Renal pelvis (tissue), 4 donors: ENCODE data around the gene AHRR. TPM values are rescaled to one million over a fixed set of nuclear protein-coding genes. Genes with fewer than 3 reads are reported as not detected.

Source experiments
- DNase-seq: peaks from one replicate; pipeline ENCODE4 v3.0.0-alpha.2; 2013
- polyA plus RNA-seq, 3 donors: library from polyadenylated mRNA; unstranded; fragments of 120-200 nt; gene quantifications; one replicate each; pipeline ENCODE4 v1.2.1, GENCODE V29; 2013; ENCODE audit not compliant: insufficient read length in 3 of 3

Gene AHRR
- polyA plus RNA-seq, 3 donors: 2.4 to 3.6 (median 2.8) TPM

- peak; percentile 75 for DNase-seq
Measured at GRCh38 chr5:442335-443238, 121.1 kb downstream of the AHRR start, which contains the start of gene EXOC3. Gene EXOC3 (plus strand): TSS chr5:443176. CDS start chr5:446206, 3,030 bp downstream.

GRCh38 chr5:443239-444151 is 122.0 kb downstream of the AHRR start:
- DNase-seq: no peak

DNA sequence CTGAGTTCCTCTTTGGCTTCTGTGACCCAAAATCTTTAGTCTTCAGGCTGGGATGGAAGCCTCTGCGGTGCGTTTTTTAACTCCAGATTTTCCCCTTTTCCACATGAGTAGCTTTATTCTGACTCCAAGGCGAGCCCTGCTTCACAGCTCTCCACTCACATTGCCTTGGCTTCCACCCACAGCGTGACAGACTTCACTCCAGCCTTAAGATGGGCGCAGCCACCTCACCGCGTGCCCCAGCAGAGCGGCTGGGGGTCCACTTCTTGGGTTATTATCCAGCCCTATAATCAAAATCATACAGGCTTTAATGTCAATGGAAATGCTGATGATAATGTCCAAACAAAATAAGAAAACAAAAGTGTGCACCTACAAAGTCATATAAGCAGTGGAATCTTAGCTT is 122.7 kb downstream of the AHRR start:
- DNase-seq: no peak

DNA sequence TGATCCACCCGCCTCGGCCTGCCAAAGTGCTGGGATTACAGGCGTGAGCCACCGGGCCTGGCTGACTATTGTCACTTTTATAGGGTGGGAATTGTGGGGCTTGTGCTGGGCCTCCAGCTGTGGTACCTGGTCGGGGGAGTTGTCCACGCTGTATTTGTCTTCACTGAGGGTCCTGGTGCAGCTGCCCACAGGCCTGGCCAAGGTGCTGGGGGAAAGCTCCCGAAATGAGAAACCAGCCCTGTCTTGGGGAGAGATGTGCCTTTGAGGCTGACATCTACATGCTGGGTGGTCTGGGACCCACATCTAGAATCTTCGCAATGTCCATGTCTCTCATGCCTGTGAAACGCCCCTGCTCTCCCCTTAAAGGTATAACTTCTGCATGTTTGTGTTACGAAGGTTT is 124.1 kb downstream of the AHRR start:
- DNase-seq: no peak

- DNase-seq: no peak
Measured at GRCh38 chr5:446066-446882, 124.8 kb downstream of the AHRR start.

DNA sequence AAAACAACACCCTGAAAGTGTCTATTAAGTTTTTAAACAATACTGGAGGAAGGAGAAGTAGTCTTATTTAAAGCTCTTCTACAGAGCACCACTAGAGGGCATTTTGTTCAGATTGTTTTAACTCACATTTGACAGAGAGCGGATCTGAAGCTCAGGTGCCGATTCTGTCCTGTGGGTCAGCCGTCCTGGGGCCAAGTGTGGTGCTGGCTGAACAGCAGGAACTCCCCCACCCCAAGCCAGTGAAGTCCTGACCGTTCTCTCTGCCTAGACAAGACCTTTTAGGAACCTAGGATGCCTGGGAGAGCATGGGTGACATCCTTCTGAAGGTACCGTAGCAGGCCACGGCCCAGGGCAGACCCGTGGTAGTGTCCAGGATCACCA is 125.4 kb downstream of the AHRR start:
- DNase-seq: no peak

GRCh38 chr5:447501-447900 is 126.0 kb downstream of the AHRR start:
- no peak for DNase-seq

DNA sequence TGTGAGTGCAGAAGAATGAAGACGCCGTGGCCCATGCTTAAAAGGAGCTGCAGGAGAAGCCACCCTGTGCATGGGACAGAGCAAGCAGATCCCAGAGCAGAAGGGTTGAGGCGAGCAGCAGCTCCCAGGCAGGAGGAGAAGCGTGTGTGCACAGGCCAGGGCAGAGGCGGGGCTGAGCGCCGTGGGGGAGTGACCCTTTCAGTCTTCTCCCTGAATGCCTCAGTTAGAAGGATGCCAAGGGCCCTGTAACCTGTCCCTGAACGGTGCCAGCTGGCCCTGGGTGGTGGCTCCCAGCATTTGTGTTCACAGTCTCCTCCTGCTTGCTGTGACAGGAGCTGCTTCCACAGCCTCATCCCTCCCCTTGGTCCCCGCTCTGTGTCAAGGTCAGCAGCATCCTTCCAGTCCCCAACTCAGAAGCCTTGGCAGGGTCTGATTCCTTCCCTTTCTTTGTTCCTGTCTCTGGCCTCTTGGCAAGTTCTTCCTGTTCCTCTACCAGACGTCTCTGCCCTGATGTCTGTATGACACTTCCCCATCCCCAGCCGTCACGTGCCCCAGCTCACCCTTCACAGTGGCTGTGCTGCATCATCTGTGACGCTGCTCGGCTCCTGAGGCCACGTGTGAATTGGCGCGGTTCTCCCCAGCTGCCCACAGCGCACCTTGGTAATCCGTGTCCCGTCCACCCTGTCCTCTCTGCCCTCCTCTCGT is 126.7 kb downstream of the AHRR start:
- DNase-seq: no peak

DNA sequence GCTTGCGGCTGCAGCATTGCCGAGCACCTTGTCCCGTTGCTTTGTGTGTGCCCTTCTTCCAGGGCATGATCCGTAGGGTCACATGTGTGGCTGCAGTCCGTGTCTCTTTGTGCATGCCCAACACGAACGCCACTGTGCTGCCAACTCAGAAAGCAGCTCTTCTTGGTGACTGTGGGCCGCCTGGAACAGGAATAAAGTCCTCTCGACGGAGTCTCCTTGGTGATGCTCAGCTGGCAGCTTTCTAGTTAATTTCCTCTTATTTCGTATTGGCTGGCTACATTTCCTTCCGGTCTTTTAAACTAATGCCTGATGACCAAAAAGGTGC is 127.2 kb downstream of the AHRR start:
- DNase-seq: no peak

DNA sequence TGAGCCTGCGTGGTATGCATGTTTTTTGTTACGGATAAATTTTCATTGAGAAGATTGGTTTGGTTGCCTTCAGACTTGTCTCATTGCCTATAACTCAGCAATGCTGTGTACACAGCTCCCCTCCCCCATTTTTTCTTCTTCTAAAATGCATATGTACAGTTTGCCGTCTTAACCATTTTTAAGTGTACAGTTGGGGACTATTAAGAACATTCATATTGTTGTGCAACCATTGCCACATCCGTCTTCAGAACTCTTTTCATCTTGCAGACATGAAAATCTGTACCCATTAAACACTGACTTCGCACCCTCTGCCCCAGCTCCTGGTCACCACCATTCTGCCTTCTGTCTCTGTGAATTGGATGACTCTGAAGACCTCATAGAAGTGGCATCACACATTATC is 127.6 kb downstream of the AHRR start:
- no peak for DNase-seq

DNA sequence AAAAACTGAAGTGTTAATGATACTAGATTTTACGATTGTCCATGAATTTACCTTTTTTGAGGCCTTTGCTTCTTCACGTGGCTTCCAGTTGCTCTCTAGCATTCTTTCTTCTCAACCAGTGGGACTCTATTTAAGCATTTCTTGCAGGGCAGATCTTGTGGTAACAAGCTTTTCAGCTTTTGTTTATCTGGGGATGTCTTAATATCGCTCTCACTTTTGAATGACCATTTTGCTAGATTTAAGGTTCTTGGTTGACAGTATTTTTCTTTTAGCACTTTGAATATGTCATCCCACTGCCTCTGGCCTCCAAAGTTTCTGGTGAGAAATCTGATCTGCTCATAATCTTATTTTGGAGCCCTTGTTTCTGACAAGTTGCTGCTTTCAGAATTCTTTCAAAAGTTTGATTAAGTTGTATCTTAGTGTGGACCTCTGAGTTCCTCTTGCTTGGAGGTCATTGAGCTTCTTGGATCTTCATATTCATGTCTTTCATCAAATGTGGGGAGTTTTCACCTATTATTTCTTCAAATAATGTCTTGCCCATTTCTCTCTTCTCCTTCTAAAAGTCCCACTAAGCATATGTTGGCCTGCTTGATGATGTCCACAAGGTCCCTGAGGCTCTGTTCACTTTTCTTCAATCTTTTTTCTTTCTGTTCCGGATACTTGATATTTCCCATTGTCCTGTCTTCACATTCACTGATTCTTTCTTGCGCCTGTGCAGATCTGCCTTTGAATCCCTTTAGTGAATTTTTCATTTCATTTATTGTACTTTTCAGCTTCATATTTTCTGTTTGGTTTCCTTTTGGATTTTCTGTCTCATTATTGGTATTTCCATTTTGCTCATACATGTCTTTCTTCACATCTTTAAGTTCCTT is 130.3 kb downstream of the AHRR start:
- DNase-seq: no peak

GRCh38 chr5:452978-453710 is 131.6 kb downstream of the AHRR start:
- no peak for DNase-seq

- DNase-seq: no peak
Measured at GRCh38 chr5:453725-454481, 132.4 kb downstream of the AHRR start.

DNA sequence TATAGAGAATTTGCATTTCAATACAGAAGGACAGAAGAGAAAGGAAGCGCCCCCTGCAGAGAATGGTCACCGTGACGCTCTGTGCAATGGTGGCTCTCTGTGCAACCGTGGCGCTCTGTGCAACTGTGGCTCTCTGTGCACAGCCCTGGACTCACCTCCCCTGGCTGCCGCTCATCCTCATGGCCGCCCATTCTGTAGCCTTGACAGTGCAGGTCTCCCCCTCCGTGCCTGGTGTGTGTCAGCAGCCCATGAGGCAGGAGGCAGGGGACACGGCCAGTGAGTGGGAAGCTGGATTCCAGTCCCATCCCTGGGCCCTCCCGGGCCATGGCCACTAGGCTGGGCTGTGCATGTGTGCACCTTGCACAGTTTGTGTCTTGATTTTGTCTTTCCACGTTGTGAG is 133.4 kb downstream of the AHRR start:
- DNase-seq: no peak

DNA sequence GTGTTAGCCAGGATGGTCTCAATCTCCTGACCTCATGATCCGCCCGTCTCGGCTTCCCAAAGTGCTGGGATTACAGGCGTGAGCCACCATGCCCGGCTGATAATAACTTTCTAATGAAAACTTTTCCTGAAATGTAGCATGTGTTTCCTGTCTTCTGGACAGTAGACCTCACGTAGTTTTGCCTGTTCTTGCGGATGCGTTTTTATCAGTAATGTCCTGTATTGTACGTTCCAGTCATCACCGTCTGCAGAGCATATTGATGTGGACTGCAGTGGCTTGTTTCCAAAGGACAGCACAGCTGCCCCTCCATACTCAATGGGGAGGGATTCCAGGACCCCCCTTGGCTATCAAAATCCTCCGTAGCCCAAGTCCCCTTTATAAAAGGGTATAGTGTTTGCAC is 134.3 kb downstream of the AHRR start:
- no peak for DNase-seq

- DNase-seq: no peak
Measured at GRCh38 chr5:456351-457194, 135.1 kb downstream of the AHRR start.

GRCh38 chr5:457195-457961 is 135.9 kb downstream of the AHRR start:
- DNase-seq: no peak
